K562 (cell line): ENCODE results near the gene CEP128.

ENCODE experiments used
- EGR1 ChIP-seq: fragments of 450-650 bp; conservative IDR thresholded peaks from 2 replicates; pipeline ENCODE4 v1.6.1; 2017; ENCODE audit warnings: mild to moderate bottlenecking
- ELF1 ChIP-seq: fragments of 200-800 bp; sonication (Bioruptor generic); IDR thresholded peaks from 2 replicates; pipeline ENCODE4 v1.6.1; 2016; ENCODE audit warnings: missing genetic modification characterization, missing compliant biosample characterization
- HDAC3 ChIP-seq: fragments of 450-650 bp; IDR thresholded peaks from 2 replicates; pipeline ENCODE4 v1.6.1; 2018; ENCODE audit warnings: borderline replicate concordance, mild to moderate bottlenecking, moderate library complexity; ENCODE audit not compliant: partially characterized antibody
- IRF1 ChIP-seq: sonication (generic); formaldehyde crosslinking; IDR thresholded peaks from 2 replicates; pipeline ENCODE4 v1.8.0; 2022; ENCODE audit warnings: missing genetic modification reagents, mild to moderate bottlenecking, borderline replicate concordance
- MAFF ChIP-seq: IDR thresholded peaks from 2 replicates; pipeline ENCODE4 v1.6.1; 2012; ENCODE audit warnings: low read length, improper control_type of control experiment
- MEIS2 ChIP-seq: fragments of 450-650 bp; IDR thresholded peaks from 2 replicates; pipeline ENCODE4 v1.6.1; 2014; ENCODE audit warnings: mild to moderate bottlenecking; ENCODE audit not compliant: partially characterized antibody
- NCOA6 ChIP-seq: fragments of 450-650 bp; IDR thresholded peaks from 2 replicates; pipeline ENCODE4 v1.6.1; 2017; ENCODE audit warnings: mild to moderate bottlenecking
- SIN3B ChIP-seq: fragments of 450-650 bp; IDR thresholded peaks from 2 replicates; pipeline ENCODE4 v1.6.1; 2017; ENCODE audit warnings: low read depth, mild to moderate bottlenecking, moderate library complexity
- TCF7 ChIP-seq: sonication (generic); IDR thresholded peaks from 2 replicates; pipeline ENCODE4 v1.6.1; 2016; ENCODE audit warnings: antibody characterized with exemption, borderline replicate concordance
- TEAD4 ChIP-seq, 2 experiments: sonication (generic) in 1 of 2; formaldehyde crosslinking in 1 of 2; IDR thresholded peaks; 2 replicates each; pipeline versions ENCODE4 v1.6.1 to v1.8.0; 2012 to 2022; ENCODE audit warnings: borderline replicate concordance in 1 of 2, inconsistent platforms in 1 of 2, low read length in 1 of 2, mild to moderate bottlenecking in 1 of 2, missing genetic modification reagents in 1 of 2
- ZC3H4 ChIP-seq: sonication (generic); formaldehyde crosslinking; IDR thresholded peaks from 2 replicates; pipeline ENCODE4 v1.9.0; 2021; ENCODE audit warnings: missing genetic modification reagents, borderline replicate concordance
- ZNF274 ChIP-seq: IDR thresholded peaks from 2 replicates; pipeline ENCODE4 v1.6.1; 2011; ENCODE audit warnings: low read depth, mild to moderate bottlenecking, low read length, moderate library complexity, borderline replicate concordance
- TF ChIP-seq, protein P1 (sequence below), 3 experiments: IDR thresholded peaks in 2 of 3; conservative IDR thresholded peaks in 1 of 3; 2 replicates each; pipeline ENCODE4 v1.5.1; 2011 to 2012; ENCODE audit warnings: low read length in 3 of 3, mild to moderate bottlenecking in 3 of 3, control low read depth in 2 of 3, improper control_type of control experiment in 1 of 3, inconsistent platforms in 1 of 3, low read depth in 1 of 3, mixed read lengths in 1 of 3, moderate library complexity in 1 of 3; ENCODE audit not compliant: insufficient read depth in 2 of 3
- TF ChIP-seq, protein P2 (sequence below), 3 experiments: fragments of 200-800 bp in 1 of 3; sonication (Bioruptor generic) in 1 of 3; sonication (generic) in 1 of 3; formaldehyde crosslinking in 1 of 3; IDR thresholded peaks; 2 replicates each; pipeline versions ENCODE4 v1.6.1 to v1.8.0; 2016 to 2022; ENCODE audit warnings: mild to moderate bottlenecking in 2 of 3, missing compliant biosample characterization in 2 of 3, missing genetic modification characterization in 2 of 3, missing genetic modification reagents in 1 of 3

GRCh38 chr14:80475074-80475473, 466.5 kb downstream of the CEP128 start:
- TF ChIP-seq MEIS2 (no peak), TCF7 (no peak), ELF1 (tag) (no peak), ZC3H4 (no peak), SIN3B (no peak), NCOA6 (no peak), EGR1 (no peak), HDAC3 (no peak), ZNF274 (no peak), MAFF (no peak), TEAD4 (IDR thresholded peaks at IDR 0.05; ENCODE audit: low read length) (no peak), TEAD4 (CRISPR knock-in tag; IDR thresholded peaks at IDR 0.05; ENCODE audit: borderline replicate concordance) (no peak), IRF1 (CRISPR knock-in tag) (no peak)
- TF ChIP-seq, protein P1, sequence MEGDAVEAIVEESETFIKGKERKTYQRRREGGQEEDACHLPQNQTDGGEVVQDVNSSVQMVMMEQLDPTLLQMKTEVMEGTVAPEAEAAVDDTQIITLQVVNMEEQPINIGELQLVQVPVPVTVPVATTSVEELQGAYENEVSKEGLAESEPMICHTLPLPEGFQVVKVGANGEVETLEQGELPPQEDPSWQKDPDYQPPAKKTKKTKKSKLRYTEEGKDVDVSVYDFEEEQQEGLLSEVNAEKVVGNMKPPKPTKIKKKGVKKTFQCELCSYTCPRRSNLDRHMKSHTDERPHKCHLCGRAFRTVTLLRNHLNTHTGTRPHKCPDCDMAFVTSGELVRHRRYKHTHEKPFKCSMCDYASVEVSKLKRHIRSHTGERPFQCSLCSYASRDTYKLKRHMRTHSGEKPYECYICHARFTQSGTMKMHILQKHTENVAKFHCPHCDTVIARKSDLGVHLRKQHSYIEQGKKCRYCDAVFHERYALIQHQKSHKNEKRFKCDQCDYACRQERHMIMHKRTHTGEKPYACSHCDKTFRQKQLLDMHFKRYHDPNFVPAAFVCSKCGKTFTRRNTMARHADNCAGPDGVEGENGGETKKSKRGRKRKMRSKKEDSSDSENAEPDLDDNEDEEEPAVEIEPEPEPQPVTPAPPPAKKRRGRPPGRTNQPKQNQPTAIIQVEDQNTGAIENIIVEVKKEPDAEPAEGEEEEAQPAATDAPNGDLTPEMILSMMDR (IDR thresholded peaks at IDR 0.05 in 2 of 3, conservative IDR thresholded peaks at IDR 0.05 in 1 of 3; ENCODE audit: insufficient read depth in 2 of 3, low read depth in 1 of 3, low read length in 3 of 3): no peak
- TF ChIP-seq, protein P2, sequence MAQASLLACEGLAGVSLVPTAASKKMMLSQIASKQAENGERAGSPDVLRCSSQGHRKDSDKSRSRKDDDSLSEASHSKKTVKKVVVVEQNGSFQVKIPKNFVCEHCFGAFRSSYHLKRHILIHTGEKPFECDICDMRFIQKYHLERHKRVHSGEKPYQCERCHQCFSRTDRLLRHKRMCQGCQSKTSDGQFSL (CRISPR knock-in tag; IDR thresholded peaks at IDR 0.05): no peak
- TF ChIP-seq, protein P2 (tag; IDR thresholded peaks at IDR 0.05): no peak
